Astrocyte (in vitro differentiated cells and primary cell): ENCODE measurements around the gene PCED1B. TPM values are rescaled to one million over a fixed set of nuclear protein-coding genes. Genes with fewer than 3 reads are reported as not detected.

Experiments used
- DNase-seq: peaks from one replicate; pipeline ENCODE4 v3.0.0-alpha.2; 2010; ENCODE audit warnings: low read depth
- FAIRE-seq: peaks from 2 replicates; lab custom pipeline; 2011; peaks lifted over from hg19 to GRCh38; lab: Jason Lieb, UNC
- H2AFZ ChIP-seq: 2 replicates; pipeline ENCODE4 v1.6.0; 2012; ENCODE audit warnings: low read depth, low read length, inconsistent platforms
- H3K27ac ChIP-seq: 2 replicates; pipeline ENCODE4 v1.5.1; 2011; ENCODE audit warnings: low read depth, low read length, inconsistent platforms
- H3K27me3 ChIP-seq: 2 replicates; pipeline ENCODE4 v1.6.0; 2011; ENCODE audit warnings: low read length, inconsistent platforms; ENCODE audit not compliant: insufficient read depth
- H3K36me3 ChIP-seq: 2 replicates; pipeline ENCODE4 v1.5.1; 2011; ENCODE audit warnings: low read length, inconsistent platforms; ENCODE audit not compliant: insufficient read depth
- H3K4me1 ChIP-seq: 2 replicates; pipeline ENCODE4 v1.5.1; 2011; ENCODE audit warnings: low read length, inconsistent platforms; ENCODE audit not compliant: insufficient read depth
- H3K4me2 ChIP-seq: 2 replicates; pipeline ENCODE4 v1.6.0; 2012; ENCODE audit warnings: low read length, inconsistent platforms
- H3K4me3 ChIP-seq: 2 replicates; pipeline ENCODE4 v1.5.1; 2011; ENCODE audit warnings: low read depth, mild to moderate bottlenecking, low read length, inconsistent platforms; ENCODE audit not compliant: insufficient read depth
- H3K79me2 ChIP-seq: 2 replicates; pipeline ENCODE4 v1.6.0; 2012; ENCODE audit warnings: mild to moderate bottlenecking, low read length, inconsistent platforms; ENCODE audit not compliant: insufficient read depth
- H3K9ac ChIP-seq: 2 replicates; pipeline ENCODE4 v1.6.0; 2012; ENCODE audit warnings: mild to moderate bottlenecking, low read length, inconsistent platforms
- H3K9me3 ChIP-seq: 2 replicates; pipeline ENCODE4 v1.5.1; 2012; ENCODE audit warnings: low read depth, mild to moderate bottlenecking, low read length, inconsistent platforms; ENCODE audit not compliant: insufficient read depth
- H4K20me1 ChIP-seq: 2 replicates; pipeline ENCODE4 v1.6.0; 2012; ENCODE audit warnings: low read length, inconsistent platforms; ENCODE audit not compliant: insufficient read depth
- H3K27ac Mint-ChIP-seq: one replicate; pipeline ENCODE4 v1.8.0; 2021; ENCODE audit warnings: mild to moderate bottlenecking, mixed read lengths; ENCODE audit not compliant: unreplicated experiment
- H3K27me3 Mint-ChIP-seq: one replicate; pipeline ENCODE4 v1.8.0; 2021; ENCODE audit warnings: low read depth, mixed read lengths; ENCODE audit not compliant: unreplicated experiment
- H3K36me3 Mint-ChIP-seq: one replicate; pipeline ENCODE4 v1.8.0; 2021; ENCODE audit warnings: low read depth, mixed read lengths; ENCODE audit not compliant: unreplicated experiment
- H3K4me1 Mint-ChIP-seq: one replicate; pipeline ENCODE4 v1.8.0; 2021; ENCODE audit warnings: low read depth, mixed read lengths; ENCODE audit not compliant: unreplicated experiment
- H3K4me3 Mint-ChIP-seq: one replicate; pipeline ENCODE4 v1.8.0; 2021; ENCODE audit warnings: mild to moderate bottlenecking, moderate library complexity, mixed read lengths; ENCODE audit not compliant: unreplicated experiment
- H3K9me3 Mint-ChIP-seq: one replicate; pipeline ENCODE4 v1.8.0; 2021; ENCODE audit warnings: mild to moderate bottlenecking, mixed read lengths; ENCODE audit not compliant: unreplicated experiment
- CTCF ChIP-seq: IDR thresholded peaks from 2 replicates; pipeline ENCODE4 v1.5.1; 2011; ENCODE audit warnings: low read depth, mild to moderate bottlenecking, inconsistent platforms, low read length, moderate library complexity; ENCODE audit not compliant: insufficient read depth
- EZH2 ChIP-seq: IDR thresholded peaks from 2 replicates; pipeline ENCODE4 v1.6.1; 2012; ENCODE audit warnings: mild to moderate bottlenecking, low read length, inconsistent platforms; ENCODE audit not compliant: insufficient read depth
- total RNA-seq: library from RNA; stranded (reverse); gene quantifications from 2 replicates; pipeline ENCODE4 v1.2.1, GENCODE V29; 2021

The PCED1B gene
- total RNA-seq, 1 donor from 2014 or later: 1.8 TPM

GRCh38 chr12:47105914-47106674 lies 26.7 kb downstream of the PCED1B start:
- H3K9ac ChIP-seq: no peak overlapping the region
- no peak overlapping the region for H3K27ac ChIP-seq
- H3K27ac Mint-ChIP-seq: no peak overlapping the region
- no peaks in the 10 kb centered on the region for H3K79me2 ChIP-seq
- no peaks in the 10 kb centered on the region for H3K4me1 Mint-ChIP-seq
- H3K36me3 ChIP-seq: peaks cover 4% of the 10 kb centered on the region
- H3K27me3 ChIP-seq: no peaks in the 10 kb centered on the region
- no peaks in the 10 kb centered on the region for H3K4me1 ChIP-seq
- TF ChIP-seq EZH2 (no peak), CTCF (no peak)
- no peak overlapping the region for H2AFZ ChIP-seq
- no peak overlapping the region for H3K4me3 Mint-ChIP-seq
- no peak for DNase-seq
- no peaks in the 10 kb centered on the region for H3K27me3 Mint-ChIP-seq
- H4K20me1 ChIP-seq: no peaks in the 10 kb centered on the region
- H3K9me3 Mint-ChIP-seq: no peaks in the 10 kb centered on the region
- no peaks in the 10 kb centered on the region for H3K9me3 ChIP-seq
- H3K36me3 Mint-ChIP-seq: peaks cover 4% of the 10 kb centered on the region
- FAIRE-seq: no peak
- no peak overlapping the region for H3K4me2 ChIP-seq
- no peak overlapping the region for H3K4me3 ChIP-seq

GRCh38 chr12:47107446-47107845 lies 28.0 kb downstream of the PCED1B start:
- H3K79me2 ChIP-seq: no peaks in the 10 kb centered on the region
- TF ChIP-seq CTCF (no peak), EZH2 (no peak)
- peaks cover 4% of the 10 kb centered on the region for H3K36me3 ChIP-seq
- H3K4me3 ChIP-seq: no peak overlapping the region
- no peak overlapping the region for H3K27ac ChIP-seq
- no peak for FAIRE-seq
- H3K27me3 ChIP-seq: no peaks in the 10 kb centered on the region
- H3K4me3 Mint-ChIP-seq: peak overlapping the region; percentile 36
- H3K36me3 Mint-ChIP-seq: peaks cover 4% of the 10 kb centered on the region
- no peak overlapping the region for H2AFZ ChIP-seq
- no peaks in the 10 kb centered on the region for H3K27me3 Mint-ChIP-seq
- H3K9me3 Mint-ChIP-seq: no peaks in the 10 kb centered on the region
- no peaks in the 10 kb centered on the region for H3K4me1 ChIP-seq
- no peak overlapping the region for H3K4me2 ChIP-seq
- no peaks in the 10 kb centered on the region for H3K9me3 ChIP-seq
- no peak for DNase-seq
- H3K4me1 Mint-ChIP-seq: no peaks in the 10 kb centered on the region
- no peaks in the 10 kb centered on the region for H4K20me1 ChIP-seq
- no peak overlapping the region for H3K27ac Mint-ChIP-seq
- no peak overlapping the region for H3K9ac ChIP-seq

GRCh38 chr12:47107926-47108325 lies 28.5 kb downstream of the PCED1B start:
- no peaks in the 10 kb centered on the region for H3K27me3 Mint-ChIP-seq
- Histone ChIP-seq H3K9me3 (no peaks in the 10 kb centered on the region), H3K4me1 (no peaks in the 10 kb centered on the region), H2AFZ (no peak overlapping the region), H3K9ac (no peak overlapping the region), H3K27ac (no peak overlapping the region), H4K20me1 (no peaks in the 10 kb centered on the region), H3K4me2 (no peak overlapping the region), H3K79me2 (no peaks in the 10 kb centered on the region), H3K36me3 (peaks cover 4% of the 10 kb centered on the region), H3K4me3 (no peak overlapping the region), H3K27me3 (no peaks in the 10 kb centered on the region)
- DNase-seq: no peak
- no peak for FAIRE-seq
- no peaks in the 10 kb centered on the region for H3K4me1 Mint-ChIP-seq
- no peaks in the 10 kb centered on the region for H3K9me3 Mint-ChIP-seq
- TF ChIP-seq EZH2 (no peak), CTCF (no peak)
- no peak overlapping the region for H3K4me3 Mint-ChIP-seq
- no peak overlapping the region for H3K27ac Mint-ChIP-seq
- peaks cover 4% of the 10 kb centered on the region for H3K36me3 Mint-ChIP-seq
